HL-60 (cell line): Measurements from ENCODE around the gene IGSF9.

Source experiments
- DNase-seq, 2 experiments: peaks; one replicate each; pipeline ENCODE4 v3.0.0-alpha.2; 2010 to 2020; ENCODE audit warnings: low read depth in 1 of 2, low spot score in 1 of 2
- H3K27ac ChIP-seq: fragments of 250-450 bp; sonication (Bioruptor Pico); replicated peaks from 2 replicates; pipeline ENCODE4 v1.5.1; 2020; ENCODE audit warnings: mild to moderate bottlenecking, moderate library complexity
- H3K27me3 ChIP-seq: fragments of 250-450 bp; sonication (Bioruptor Pico); 2 replicates; pipeline ENCODE4 v1.5.1; 2021; ENCODE audit warnings: mild to moderate bottlenecking, moderate library complexity; ENCODE audit not compliant: insufficient read depth, poor library complexity, severe bottlenecking
- H3K4me3 ChIP-seq: replicated peaks from 2 replicates; pipeline ENCODE4 v1.5.1; 2011; ENCODE audit warnings: mild to moderate bottlenecking, control low read depth, low read length; ENCODE audit not compliant: insufficient read depth
- CTCF ChIP-seq: IDR thresholded peaks from one replicate; pipeline ENCODE4 v1.5.1; 2011; ENCODE audit warnings: low read length, control low read depth, inconsistent platforms; ENCODE audit not compliant: insufficient read depth
- GABPA ChIP-seq: IDR thresholded peaks from 2 replicates; pipeline ENCODE4 v1.6.1; 2012; ENCODE audit warnings: low read depth
- POLR2AphosphoS5 ChIP-seq: IDR thresholded peaks from 2 replicates; pipeline ENCODE4 v1.6.1; 2012; ENCODE audit warnings: low read depth
- SPI1 ChIP-seq: IDR thresholded peaks from 2 replicates; pipeline ENCODE4 v1.6.1; 2012; ENCODE audit warnings: low read depth, mild to moderate bottlenecking, borderline replicate concordance
- TF ChIP-seq, protein P1 (sequence below): IDR thresholded peaks from 2 replicates; pipeline ENCODE4 v1.6.1; 2012; ENCODE audit warnings: low read depth; ENCODE audit not compliant: insufficient replicate concordance

IGSF9 gene

GRCh38 chr1:159942632-159943277, 2.7 kb downstream of the IGSF9 start:
- no peak for DNase-seq
- peaks cover 32% of the 10 kb centered on the region for H3K27me3 ChIP-seq
- TF ChIP-seq CTCF (no peak), POLR2AphosphoS5 (no peak), SPI1 (no peak), GABPA (no peak)
- TF ChIP-seq, protein P1, sequence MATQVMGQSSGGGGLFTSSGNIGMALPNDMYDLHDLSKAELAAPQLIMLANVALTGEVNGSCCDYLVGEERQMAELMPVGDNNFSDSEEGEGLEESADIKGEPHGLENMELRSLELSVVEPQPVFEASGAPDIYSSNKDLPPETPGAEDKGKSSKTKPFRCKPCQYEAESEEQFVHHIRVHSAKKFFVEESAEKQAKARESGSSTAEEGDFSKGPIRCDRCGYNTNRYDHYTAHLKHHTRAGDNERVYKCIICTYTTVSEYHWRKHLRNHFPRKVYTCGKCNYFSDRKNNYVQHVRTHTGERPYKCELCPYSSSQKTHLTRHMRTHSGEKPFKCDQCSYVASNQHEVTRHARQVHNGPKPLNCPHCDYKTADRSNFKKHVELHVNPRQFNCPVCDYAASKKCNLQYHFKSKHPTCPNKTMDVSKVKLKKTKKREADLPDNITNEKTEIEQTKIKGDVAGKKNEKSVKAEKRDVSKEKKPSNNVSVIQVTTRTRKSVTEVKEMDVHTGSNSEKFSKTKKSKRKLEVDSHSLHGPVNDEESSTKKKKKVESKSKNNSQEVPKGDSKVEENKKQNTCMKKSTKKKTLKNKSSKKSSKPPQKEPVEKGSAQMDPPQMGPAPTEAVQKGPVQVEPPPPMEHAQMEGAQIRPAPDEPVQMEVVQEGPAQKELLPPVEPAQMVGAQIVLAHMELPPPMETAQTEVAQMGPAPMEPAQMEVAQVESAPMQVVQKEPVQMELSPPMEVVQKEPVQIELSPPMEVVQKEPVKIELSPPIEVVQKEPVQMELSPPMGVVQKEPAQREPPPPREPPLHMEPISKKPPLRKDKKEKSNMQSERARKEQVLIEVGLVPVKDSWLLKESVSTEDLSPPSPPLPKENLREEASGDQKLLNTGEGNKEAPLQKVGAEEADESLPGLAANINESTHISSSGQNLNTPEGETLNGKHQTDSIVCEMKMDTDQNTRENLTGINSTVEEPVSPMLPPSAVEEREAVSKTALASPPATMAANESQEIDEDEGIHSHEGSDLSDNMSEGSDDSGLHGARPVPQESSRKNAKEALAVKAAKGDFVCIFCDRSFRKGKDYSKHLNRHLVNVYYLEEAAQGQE, result no peak
- no peak overlapping the region for H3K27ac ChIP-seq
- no peak overlapping the region for H3K4me3 ChIP-seq

DNA sequence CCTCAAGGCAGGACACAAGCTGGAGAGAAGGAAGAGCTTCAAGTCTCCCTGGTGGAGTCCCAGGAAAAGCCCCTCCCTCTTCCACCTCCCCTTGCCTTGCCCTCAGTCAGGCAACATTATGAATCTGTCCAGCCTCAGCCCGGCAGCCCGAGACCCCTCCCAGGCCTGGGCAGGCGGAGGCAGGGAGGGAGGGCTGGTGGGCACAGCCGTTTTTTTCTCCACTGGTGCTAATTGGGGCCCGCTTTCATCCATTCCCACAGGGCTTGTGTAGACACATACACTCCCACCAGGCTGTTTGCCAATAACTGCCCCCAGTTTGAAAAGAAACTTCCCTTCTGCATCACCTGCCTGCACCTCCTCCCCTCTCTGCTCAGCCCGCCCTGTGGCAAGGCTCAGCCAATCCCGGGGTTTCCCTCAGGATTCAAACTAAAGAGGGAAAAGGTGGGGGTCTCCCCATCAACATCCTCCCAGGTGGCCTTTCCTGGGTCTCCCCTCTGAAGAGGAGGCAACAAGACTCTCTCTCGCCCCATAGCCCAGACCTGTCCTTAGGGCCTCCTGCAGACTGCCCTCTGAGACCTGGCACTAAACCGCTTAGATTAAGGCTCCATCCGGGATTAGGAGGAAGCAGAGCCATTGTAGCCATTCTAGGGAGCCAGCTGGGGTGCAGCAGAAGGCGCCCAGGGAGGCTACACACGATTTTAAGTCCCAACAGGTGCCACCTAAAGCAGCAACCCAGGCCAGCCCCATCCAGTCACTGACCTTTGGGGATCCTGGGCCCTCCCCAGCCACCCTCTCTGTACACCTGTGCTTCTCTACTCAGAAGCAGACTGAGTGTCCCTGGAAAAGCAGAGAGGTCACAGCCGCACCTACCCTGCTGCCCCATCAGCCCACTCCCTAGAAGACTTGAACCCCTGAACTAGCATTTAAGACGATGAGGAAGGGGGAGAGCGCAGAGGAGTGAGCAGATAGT, 3.5 kb downstream of the IGSF9 start:
- DNase-seq, result no peak
- TF ChIP-seq POLR2AphosphoS5 (no peak), CTCF (no peak), SPI1 (no peak)
- TF ChIP-seq, protein P1, result no peak
- Histone ChIP-seq H3K27me3 (peaks cover 29% of the 10 kb centered on the region), H3K4me3 (no peak overlapping the region), H3K27ac (no peak overlapping the region)

DNA sequence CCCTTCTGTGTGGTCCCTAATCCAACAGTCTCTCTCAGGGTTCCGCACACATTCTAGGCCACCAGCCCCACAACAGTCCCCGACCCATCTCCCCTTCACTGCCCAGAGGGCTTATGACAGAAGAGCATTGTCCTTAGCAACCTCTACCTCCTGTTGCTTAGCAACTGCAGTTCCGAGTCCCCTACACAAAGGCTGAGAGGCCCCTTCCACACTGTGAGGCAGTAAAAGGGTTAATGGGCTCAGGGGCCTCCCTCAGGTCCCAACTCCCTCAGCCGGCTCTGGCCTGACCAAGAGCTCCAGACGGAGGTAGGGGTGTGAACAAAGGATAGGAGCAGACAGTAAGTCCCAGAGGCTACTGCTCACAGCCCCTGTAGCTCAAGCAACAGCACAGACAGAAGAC, 4.3 kb downstream of the IGSF9 start:
- Histone ChIP-seq H3K4me3 (no peak overlapping the region), H3K27me3 (peaks cover 23% of the 10 kb centered on the region), H3K27ac (no peak overlapping the region)
- no peak for DNase-seq
- TF ChIP-seq, protein P1, result no peak
- no peak for TF ChIP-seq POLR2AphosphoS5
- no peak for TF ChIP-seq GABPA
- TF ChIP-seq CTCF, result no peak
- no peak for TF ChIP-seq SPI1
